ENCODE data around the gene IGLL5. TPM values are rescaled to one million over a fixed set of nuclear protein-coding genes. Genes with fewer than 3 reads are reported as not detected.

Gene IGLL5
- total RNA-seq, 1 donor from 2014 or later, result not detected

DNA sequence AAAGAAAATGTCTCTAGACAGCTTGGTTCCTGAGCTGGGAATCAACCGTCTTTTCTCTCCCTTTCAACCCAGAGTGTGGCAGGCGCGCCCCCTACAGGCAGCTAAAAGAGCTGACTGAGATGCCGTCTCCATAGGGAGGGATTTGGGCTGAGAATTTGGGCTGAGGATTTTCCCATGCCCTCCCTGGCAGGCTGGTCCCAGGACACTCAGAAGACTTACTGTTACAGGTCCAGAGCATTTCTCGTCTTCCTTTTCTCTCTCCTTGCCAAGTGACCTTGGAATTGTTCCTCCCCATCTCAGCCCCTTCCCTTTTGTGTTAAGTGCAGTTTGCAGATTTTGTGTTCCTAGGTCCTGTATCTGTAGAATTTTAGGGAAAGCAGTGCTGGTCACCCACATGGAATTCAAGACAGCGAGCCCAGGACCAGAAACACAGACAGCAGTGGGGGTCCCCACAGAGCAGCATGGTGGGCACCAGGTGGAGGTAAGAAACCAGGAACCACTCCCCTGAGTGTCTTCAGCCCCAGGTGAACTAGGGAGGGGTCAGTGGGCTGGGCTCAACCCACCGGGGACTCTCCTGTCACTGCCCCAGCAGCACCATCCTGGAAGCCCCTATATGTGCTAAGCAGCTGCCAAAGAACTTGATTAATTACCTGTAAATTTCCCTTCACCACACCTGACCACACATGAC is 9.9 kb upstream of the IGLL5 start:
- Mint-ChIP-seq H3K4me1 (ENCODE audit: unreplicated experiment) (peaks cover 7% of the 10 kb centered on the region), H3K27me3 (ENCODE audit: unreplicated experiment) (no peaks in the 10 kb centered on the region), H3K36me3 (ENCODE audit: low read depth, unreplicated experiment) (no peaks in the 10 kb centered on the region), H3K4me3 (ENCODE audit: unreplicated experiment) (no peak overlapping the region), H3K27ac (ENCODE audit: unreplicated experiment) (peak overlapping the region; percentile 37), H3K9me3 (ENCODE audit: unreplicated experiment) (no peaks in the 10 kb centered on the region)
- DNase-seq (ENCODE audit: low spot score), result peak; percentile 85
- TF ChIP-seq, protein P1, sequence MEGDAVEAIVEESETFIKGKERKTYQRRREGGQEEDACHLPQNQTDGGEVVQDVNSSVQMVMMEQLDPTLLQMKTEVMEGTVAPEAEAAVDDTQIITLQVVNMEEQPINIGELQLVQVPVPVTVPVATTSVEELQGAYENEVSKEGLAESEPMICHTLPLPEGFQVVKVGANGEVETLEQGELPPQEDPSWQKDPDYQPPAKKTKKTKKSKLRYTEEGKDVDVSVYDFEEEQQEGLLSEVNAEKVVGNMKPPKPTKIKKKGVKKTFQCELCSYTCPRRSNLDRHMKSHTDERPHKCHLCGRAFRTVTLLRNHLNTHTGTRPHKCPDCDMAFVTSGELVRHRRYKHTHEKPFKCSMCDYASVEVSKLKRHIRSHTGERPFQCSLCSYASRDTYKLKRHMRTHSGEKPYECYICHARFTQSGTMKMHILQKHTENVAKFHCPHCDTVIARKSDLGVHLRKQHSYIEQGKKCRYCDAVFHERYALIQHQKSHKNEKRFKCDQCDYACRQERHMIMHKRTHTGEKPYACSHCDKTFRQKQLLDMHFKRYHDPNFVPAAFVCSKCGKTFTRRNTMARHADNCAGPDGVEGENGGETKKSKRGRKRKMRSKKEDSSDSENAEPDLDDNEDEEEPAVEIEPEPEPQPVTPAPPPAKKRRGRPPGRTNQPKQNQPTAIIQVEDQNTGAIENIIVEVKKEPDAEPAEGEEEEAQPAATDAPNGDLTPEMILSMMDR (IDR thresholded peaks at IDR 0.05; ENCODE audit: unreplicated experiment), result peak; percentile 83

DNA sequence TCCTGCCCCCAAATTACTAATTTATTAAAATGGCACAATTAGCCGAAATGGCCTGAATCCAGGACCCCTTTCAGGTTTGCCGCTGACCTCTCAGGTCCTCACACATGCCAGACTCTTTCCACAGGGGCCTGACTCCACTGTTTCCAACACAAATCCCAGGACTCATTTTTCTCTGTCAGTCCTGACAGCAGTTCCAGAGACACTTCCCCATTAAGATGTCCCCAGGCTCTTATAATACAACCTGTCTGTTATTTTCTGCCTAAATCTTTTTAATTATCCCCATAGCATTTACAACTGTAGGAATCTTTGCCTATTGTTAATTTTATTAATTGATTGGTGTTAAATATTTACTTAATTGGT is 9.4 kb upstream of the IGLL5 start:
- no peak for DNase-seq (ENCODE audit: low spot score)
- no peaks in the 10 kb centered on the region for H3K36me3 Mint-ChIP-seq (ENCODE audit: low read depth, unreplicated experiment)
- TF ChIP-seq, protein P1 (IDR thresholded peaks at IDR 0.05; ENCODE audit: unreplicated experiment), result no peak
- peaks cover 7% of the 10 kb centered on the region for H3K4me1 Mint-ChIP-seq (ENCODE audit: unreplicated experiment)
- H3K4me3 Mint-ChIP-seq (ENCODE audit: unreplicated experiment), result no peak overlapping the region
- no peaks in the 10 kb centered on the region for H3K9me3 Mint-ChIP-seq (ENCODE audit: unreplicated experiment)
- no peaks in the 10 kb centered on the region for H3K27me3 Mint-ChIP-seq (ENCODE audit: unreplicated experiment)
- no peak overlapping the region for H3K27ac Mint-ChIP-seq (ENCODE audit: unreplicated experiment)

DNA sequence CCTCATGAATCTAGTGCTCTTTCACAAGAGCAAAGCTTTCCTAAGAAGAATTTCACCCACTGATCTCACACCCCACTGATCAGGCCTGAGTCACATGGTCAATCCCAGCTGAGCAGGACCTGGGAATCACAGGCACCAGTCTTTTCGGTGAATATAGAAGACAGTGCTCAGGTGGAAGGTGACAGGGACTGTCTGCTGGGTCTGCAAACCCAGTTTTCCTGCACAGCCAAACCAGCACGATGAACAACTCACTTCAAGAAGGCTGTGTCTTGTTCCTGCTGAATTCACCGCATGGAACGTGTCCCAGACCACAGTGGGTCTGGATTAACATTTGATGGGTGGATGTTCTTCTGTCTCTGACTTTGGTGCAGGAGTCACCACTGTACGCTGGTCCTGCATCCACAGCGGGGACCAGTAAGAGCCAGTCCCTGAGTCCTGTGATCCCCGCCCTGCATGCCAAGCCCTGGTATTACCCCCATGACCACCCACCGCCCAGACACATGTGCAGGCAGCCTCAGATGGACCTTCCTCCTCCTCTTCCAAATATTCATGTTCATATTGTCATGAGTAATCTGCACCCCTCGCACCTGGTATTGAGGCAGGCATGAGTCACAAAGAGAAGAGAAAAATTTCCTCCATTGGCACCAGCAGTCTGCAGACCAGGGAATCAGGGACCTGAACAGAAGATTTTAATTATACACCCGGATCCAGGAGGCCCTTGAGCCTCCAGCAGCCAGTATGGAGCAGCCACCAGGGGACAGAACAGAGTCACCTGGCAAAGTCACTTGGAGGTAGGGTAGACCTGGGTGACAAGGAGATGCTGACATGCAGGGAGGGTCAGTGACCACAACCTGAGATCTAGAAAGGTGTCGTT is 8.6 kb upstream of the IGLL5 start:
- no peak overlapping the region for H3K27ac Mint-ChIP-seq (ENCODE audit: unreplicated experiment)

GRCh38 chr22:22879675-22880155 is 7.9 kb upstream of the IGLL5 start:
- Mint-ChIP-seq H3K4me3 (ENCODE audit: unreplicated experiment) (no peak overlapping the region), H3K4me1 (ENCODE audit: unreplicated experiment) (peaks cover 7% of the 10 kb centered on the region), H3K36me3 (ENCODE audit: low read depth, unreplicated experiment) (no peaks in the 10 kb centered on the region), H3K27me3 (ENCODE audit: unreplicated experiment) (no peaks in the 10 kb centered on the region), H3K9me3 (ENCODE audit: unreplicated experiment) (no peaks in the 10 kb centered on the region), H3K27ac (ENCODE audit: unreplicated experiment) (no peak overlapping the region)
- TF ChIP-seq, protein P1 (IDR thresholded peaks at IDR 0.05; ENCODE audit: unreplicated experiment), result no peak
- DNase-seq (ENCODE audit: low spot score), result no peak

More for the DNA sequence above, 8.6 kb upstream of the IGLL5 start:
- Mint-ChIP-seq H3K9me3 (ENCODE audit: unreplicated experiment) (no peaks in the 10 kb centered on the region), H3K4me1 (ENCODE audit: unreplicated experiment) (peaks cover 7% of the 10 kb centered on the region), H3K36me3 (ENCODE audit: low read depth, unreplicated experiment) (no peaks in the 10 kb centered on the region), H3K4me3 (ENCODE audit: unreplicated experiment) (no peak overlapping the region), H3K27me3 (ENCODE audit: unreplicated experiment) (no peaks in the 10 kb centered on the region)
- no peak for DNase-seq (ENCODE audit: low spot score)
- TF ChIP-seq, protein P1 (IDR thresholded peaks at IDR 0.05; ENCODE audit: unreplicated experiment), result no peak

DNA sequence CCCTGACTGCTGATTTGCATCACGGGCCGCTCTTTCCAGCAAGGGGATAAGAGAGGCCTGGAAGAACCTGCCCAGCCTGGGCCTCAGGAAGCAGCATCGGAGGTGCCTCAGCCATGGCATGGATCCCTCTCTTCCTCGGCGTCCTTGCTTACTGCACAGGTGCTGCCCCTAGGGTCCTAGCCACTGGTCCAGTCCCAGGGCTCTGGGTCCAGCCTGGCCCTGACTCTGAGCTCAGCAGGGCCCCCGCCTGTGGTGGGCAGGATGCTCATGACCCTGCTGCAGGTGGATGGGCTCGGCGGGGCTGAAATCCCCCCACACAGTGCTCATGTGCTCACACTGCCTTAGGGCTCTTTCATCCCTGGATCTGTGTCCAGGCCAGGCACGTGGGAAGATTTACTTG is 7.0 kb upstream of the IGLL5 start:
- Mint-ChIP-seq H3K9me3 (ENCODE audit: unreplicated experiment) (no peaks in the 10 kb centered on the region), H3K27me3 (ENCODE audit: unreplicated experiment) (no peaks in the 10 kb centered on the region), H3K36me3 (ENCODE audit: low read depth, unreplicated experiment) (no peaks in the 10 kb centered on the region), H3K4me1 (ENCODE audit: unreplicated experiment) (peaks cover 7% of the 10 kb centered on the region), H3K4me3 (ENCODE audit: unreplicated experiment) (no peak overlapping the region), H3K27ac (ENCODE audit: unreplicated experiment) (no peak overlapping the region)
- no peak for DNase-seq (ENCODE audit: low spot score)
- TF ChIP-seq, protein P1 (IDR thresholded peaks at IDR 0.05; ENCODE audit: unreplicated experiment), result no peak

Measured in endothelial cell (in vitro differentiated cells).